IMR-90 (cell line): ENCODE measurements around the gene MTHFD2L. TPM values are rescaled to one million over a fixed set of nuclear protein-coding genes. Genes with fewer than 3 reads are reported as not detected.

ENCODE experiments used
- ATAC-seq: fragments of 200-7000 bp; cut with Tn5 transposase; 2 replicates; pipeline ENCODE4 v1.9.1; 2020; ENCODE audit warnings: low read depth, mild to moderate bottlenecking, moderate library complexity
- BruUV-seq: library from RNA; stranded (reverse); fragments of 400-500 nt; replicated peaks from 2 replicates; lab custom pipeline; 2021; lab: Mats Ljungman, UMichigan
- CTCF ChIA-PET: fragments of 300-600 bp; formaldehyde crosslinking; extraction: SDS; loops from one replicate; lab custom pipeline; 2021; ENCODE audit warnings: antibody characterized with exemption; lab: Yijun Ruan, JAX
- POLR2A ChIA-PET: fragments of 300-600 bp; sonication (Branson Sonifier 250); formaldehyde crosslinking; loops from one replicate; lab custom pipeline; 2022; ENCODE audit warnings: antibody characterized with exemption; ENCODE audit not compliant: unreplicated experiment; lab: Charles Lee
- DNase-seq: peaks from one replicate; pipeline ENCODE4 v3.0.0; 2013
- H2AFZ ChIP-seq: replicated peaks from 2 replicates; pipeline ENCODE3; 2013; ENCODE audit warnings: low read length, mild to moderate bottlenecking; ENCODE audit not compliant: poor library complexity
- H2AK5ac ChIP-seq: 2 replicates; pipeline ENCODE4 v1.6.1; 2013; ENCODE audit warnings: low read depth, low read length, inconsistent platforms
- H2AK9ac ChIP-seq: replicated peaks from 2 replicates; pipeline ENCODE3; 2013; ENCODE audit warnings: mild to moderate bottlenecking, low read depth, low read length, moderate library complexity; ENCODE audit not compliant: poor library complexity
- H2BK120ac ChIP-seq: 2 replicates; pipeline ENCODE4 v1.6.1; 2013; ENCODE audit warnings: low read depth, low read length, inconsistent platforms
- H2BK15ac ChIP-seq: 3 replicates; pipeline ENCODE4 v1.6.1; 2013; ENCODE audit warnings: low read depth, low read length, inconsistent platforms
- H2BK20ac ChIP-seq: 2 replicates; pipeline ENCODE4 v1.6.1; 2013; ENCODE audit warnings: low read depth, mild to moderate bottlenecking, inconsistent platforms, low read length, moderate library complexity
- H2BK5ac ChIP-seq: 2 replicates; pipeline ENCODE4 v1.6.1; 2013; ENCODE audit warnings: mild to moderate bottlenecking, low read depth, low read length, inconsistent platforms; ENCODE audit not compliant: poor library complexity, severe bottlenecking
- H3K14ac ChIP-seq: replicated peaks from 2 replicates; pipeline ENCODE4 v1.6.1; 2013; ENCODE audit warnings: low read depth, low read length, inconsistent platforms
- H3K18ac ChIP-seq: 2 replicates; pipeline ENCODE4 v1.6.1; 2013; ENCODE audit warnings: low read depth, low read length, control low read depth
- H3K23ac ChIP-seq: 2 replicates; pipeline ENCODE4 v1.6.1; 2013; ENCODE audit warnings: low read depth, low read length, inconsistent platforms
- H3K27ac ChIP-seq: 2 replicates; pipeline ENCODE4 v1.5.1; 2013; ENCODE audit warnings: mild to moderate bottlenecking, control low read depth, low read length; ENCODE audit not compliant: insufficient read depth
- H3K27me3 ChIP-seq: 2 replicates; pipeline ENCODE4 v1.6.1; 2013; ENCODE audit warnings: low read length; ENCODE audit not compliant: control insufficient read depth, insufficient read depth
- H3K36me3 ChIP-seq: 2 replicates; pipeline ENCODE4 v1.6.1; 2013; ENCODE audit warnings: low read length, mixed read lengths; ENCODE audit not compliant: control insufficient read depth, insufficient read depth
- H3K4ac ChIP-seq: 2 replicates; pipeline ENCODE4 v1.6.1; 2013; ENCODE audit warnings: low read depth, low read length, inconsistent platforms
- H3K4me1 ChIP-seq: 2 replicates; pipeline ENCODE4 v1.6.1; 2013; ENCODE audit warnings: low read length, mixed read lengths; ENCODE audit not compliant: control insufficient read depth, insufficient read depth
- H3K4me2 ChIP-seq: 2 replicates; pipeline ENCODE4 v1.6.1; 2013; ENCODE audit warnings: low read depth, mild to moderate bottlenecking, control low read depth, low read length, moderate library complexity
- H3K4me3 ChIP-seq: 2 replicates; pipeline ENCODE4 v1.5.1; 2013; ENCODE audit warnings: low read depth, mild to moderate bottlenecking, control low read depth, low read length, moderate library complexity; ENCODE audit not compliant: insufficient read depth
- H3K56ac ChIP-seq: 2 replicates; pipeline ENCODE4 v1.6.1; 2013; ENCODE audit warnings: low read length, inconsistent platforms; ENCODE audit not compliant: insufficient read depth; ENCODE audit errors: extremely low read depth
- H3K79me1 ChIP-seq, 2 experiments: 2 replicates each; pipeline ENCODE4 v1.6.1; 2013; ENCODE audit warnings: low read length in 2 of 2, inconsistent platforms in 1 of 2, low read depth in 1 of 2
- H3K9ac ChIP-seq: 2 replicates; pipeline ENCODE4 v1.6.1; 2013; ENCODE audit warnings: low read depth, low read length, control low read depth
- H3K9me1 ChIP-seq: 2 replicates; pipeline ENCODE4 v1.6.1; 2013; ENCODE audit warnings: low read length, inconsistent platforms; ENCODE audit not compliant: insufficient read depth
- H3K9me3 ChIP-seq: 2 replicates; pipeline ENCODE4 v1.6.1; 2013; ENCODE audit warnings: low read length; ENCODE audit not compliant: control insufficient read depth, insufficient read depth
- H4K20me1 ChIP-seq: 2 replicates; pipeline ENCODE4 v1.6.1; 2013; ENCODE audit warnings: low read length, inconsistent platforms; ENCODE audit not compliant: insufficient read depth
- H4K5ac ChIP-seq: 2 replicates; pipeline ENCODE4 v1.6.1; 2013; ENCODE audit warnings: mild to moderate bottlenecking, low read depth, low read length, control low read depth
- H4K8ac ChIP-seq, 2 experiments: 2 replicates each; pipeline ENCODE4 v1.6.1; 2013; ENCODE audit warnings: low read depth in 2 of 2, low read length in 2 of 2, control low read depth in 1 of 2, inconsistent platforms in 1 of 2
- H4K91ac ChIP-seq: 2 replicates; pipeline ENCODE4 v1.6.1; 2013; ENCODE audit warnings: low read depth, low read length, inconsistent platforms; ENCODE audit not compliant: insufficient read depth
- BHLHE40 ChIP-seq: fragments of 150-350 bp; IDR thresholded peaks from 2 replicates; pipeline ENCODE4 v1.6.1; 2016; ENCODE audit warnings: mild to moderate bottlenecking, low read depth, low read length
- CEBPB ChIP-seq: IDR thresholded peaks from 2 replicates; pipeline ENCODE4 v1.6.1; 2012; ENCODE audit warnings: low read depth, low read length, improper control_type of control experiment
- CHD1 ChIP-seq: IDR thresholded peaks from 2 replicates; pipeline ENCODE4 v1.6.1; 2012; ENCODE audit warnings: low read depth, low read length, improper control_type of control experiment
- FOS ChIP-seq: fragments of 150-350 bp; IDR thresholded peaks from 2 replicates; pipeline ENCODE4 v1.6.1; 2016; ENCODE audit warnings: low read depth, low read length
- MAFK ChIP-seq: IDR thresholded peaks from 2 replicates; pipeline ENCODE4 v1.6.1; 2012; ENCODE audit warnings: low read depth, low read length, improper control_type of control experiment
- MAZ ChIP-seq: IDR thresholded peaks from 2 replicates; pipeline ENCODE4 v1.6.1; 2012; ENCODE audit warnings: low read depth, mild to moderate bottlenecking, low read length, improper control_type of control experiment, moderate library complexity, borderline replicate concordance
- MXI1 ChIP-seq: IDR thresholded peaks from 2 replicates; pipeline ENCODE4 v1.6.1; 2012; ENCODE audit warnings: low read depth, mild to moderate bottlenecking, low read length, moderate library complexity, borderline replicate concordance
- NFE2L2 ChIP-seq: fragments of 150-350 bp; IDR thresholded peaks from 2 replicates; pipeline ENCODE4 v1.6.1; 2016; ENCODE audit warnings: low read depth, mild to moderate bottlenecking, low read length
- POLR2A ChIP-seq: IDR thresholded peaks from 2 replicates; pipeline ENCODE4 v1.6.1; 2012; ENCODE audit warnings: mild to moderate bottlenecking, low read depth, low read length
- RAD21 ChIP-seq: IDR thresholded peaks from 2 replicates; pipeline ENCODE4 v1.6.1; 2012; ENCODE audit warnings: low read length, improper control_type of control experiment
- RCOR1 ChIP-seq: IDR thresholded peaks from 2 replicates; pipeline ENCODE4 v1.6.1; 2012; ENCODE audit warnings: mild to moderate bottlenecking, low read length, improper control_type of control experiment; ENCODE audit not compliant: insufficient replicate concordance
- RFX5 ChIP-seq: IDR thresholded peaks from 2 replicates; pipeline ENCODE4 v1.8.0; 2012; ENCODE audit warnings: low read depth, mild to moderate bottlenecking, low read length, moderate library complexity
- SMC3 ChIP-seq: fragments of 150-350 bp; IDR thresholded peaks from 2 replicates; pipeline ENCODE4 v1.6.1; 2016; ENCODE audit warnings: low read depth, mild to moderate bottlenecking, antibody characterized with exemption, low read length, moderate library complexity
- WGBS, 2 experiments: methylation state at CpG; one replicate each; pipeline versions ENCODE4 v1.1.5 to v1.1.7; 2013; ENCODE audit warnings: missing lambda C conversion rate in 2 of 2; ENCODE audit not compliant: insufficient read length in 1 of 2; ENCODE audit errors: extremely low coverage in 2 of 2; 5-methylcytosine and 5-hydroxymethylcytosine counted together
- dilution Hi-C: fragments of 300-500 bp; cut with HindIII; formaldehyde crosslinking; loops from one replicate; pipeline ENCODE4 v1.14.3; 2018; ENCODE audit warnings: low sequenced_read_pairs; ENCODE audit not compliant: unreplicated experiment
- in situ Hi-C: fragments of 300-500 bp; cut with MboI; formaldehyde crosslinking; loops from 3 replicates; pipeline ENCODE4 v1.14.3; 2019; ENCODE audit warnings: low sequenced_read_pairs, inconsistent platforms, mixed read lengths
- intact Hi-C: fragments of 100-400 bp; cut with micrococcal nuclease; formaldehyde crosslinking; loops from 2 replicates; pipeline ENCODE4 v1.10.0; 2022
- polyA plus RNA-seq, 3 experiments: library from polyadenylated mRNA; depleted of rRNA; stranded (reverse); fragments of >200 nt; gene quantifications; 2 replicates each; pipeline ENCODE4 v1.2.3, GENCODE V29; 2012; ENCODE audit warnings: low replicate concordance in 1 of 3
- total RNA-seq: library from RNA; depleted of rRNA; stranded (reverse); fragments of >200 nt; gene quantifications from 2 replicates; pipeline ENCODE4 v1.2.3, GENCODE V29; 2012
- TF ChIP-seq, protein P1 (sequence below): fragments of 150-350 bp; IDR thresholded peaks from 2 replicates; pipeline ENCODE4 v1.6.1; 2016; ENCODE audit warnings: low read depth, mild to moderate bottlenecking, low read length, moderate library complexity, borderline replicate concordance
- TF ChIP-seq, protein P2 (sequence below): fragments of 150-350 bp; IDR thresholded peaks from 2 replicates; pipeline ENCODE4 v1.6.1; 2017; ENCODE audit warnings: mild to moderate bottlenecking, antibody characterized with exemption, low read length, low read depth

MTHFD2L gene
- total and polyA plus RNA-seq, 2 of the 4 experiments (the other 2 are of a cell fraction), result 2.8 to 4.3 TPM

DNA sequence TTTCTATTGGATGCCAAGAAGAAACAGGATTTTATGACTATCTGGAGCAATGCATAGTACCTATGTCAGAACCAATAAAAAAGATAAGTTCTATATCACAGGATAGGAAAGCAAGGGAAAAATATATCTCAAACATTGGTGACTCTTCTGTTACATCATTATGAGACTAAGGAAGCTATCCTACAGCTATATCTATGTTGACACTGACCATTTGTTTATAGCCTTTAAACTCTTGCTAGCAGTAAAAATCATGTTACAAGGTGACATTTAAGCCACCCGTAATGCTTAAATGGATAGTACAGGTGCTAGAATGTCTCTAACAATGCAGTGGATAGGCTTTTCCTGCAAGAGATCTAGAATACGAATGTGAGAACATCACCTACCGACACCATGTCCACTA lies 121.8 kb downstream of the MTHFD2L start:
- no peak overlapping the region for H2BK15ac ChIP-seq
- H3K79me1 ChIP-seq, result no peaks in the 10 kb centered on the region
- in situ Hi-C loops, result no loop called here
- H4K20me1 ChIP-seq, result no peaks in the 10 kb centered on the region
- no peak overlapping the region for H4K8ac ChIP-seq
- H3K9me1 ChIP-seq, result peaks cover 6% of the 10 kb centered on the region; the same call in 1 of the 2 replicates
- no peaks in the 10 kb centered on the region for H3K9me3 ChIP-seq
- H3K4ac ChIP-seq, result no peak overlapping the region
- H3K4me2 ChIP-seq, result no peak overlapping the region
- H3K27ac ChIP-seq, result no peak overlapping the region
- no peak overlapping the region for H2AK9ac ChIP-seq
- no peak for TF ChIP-seq CEBPB
- TF ChIP-seq MAFK, result no peak
- no peak for TF ChIP-seq POLR2A
- TF ChIP-seq MXI1, result no peak
- no peak for TF ChIP-seq RAD21
- TF ChIP-seq RFX5, result no peak
- TF ChIP-seq, protein P1, sequence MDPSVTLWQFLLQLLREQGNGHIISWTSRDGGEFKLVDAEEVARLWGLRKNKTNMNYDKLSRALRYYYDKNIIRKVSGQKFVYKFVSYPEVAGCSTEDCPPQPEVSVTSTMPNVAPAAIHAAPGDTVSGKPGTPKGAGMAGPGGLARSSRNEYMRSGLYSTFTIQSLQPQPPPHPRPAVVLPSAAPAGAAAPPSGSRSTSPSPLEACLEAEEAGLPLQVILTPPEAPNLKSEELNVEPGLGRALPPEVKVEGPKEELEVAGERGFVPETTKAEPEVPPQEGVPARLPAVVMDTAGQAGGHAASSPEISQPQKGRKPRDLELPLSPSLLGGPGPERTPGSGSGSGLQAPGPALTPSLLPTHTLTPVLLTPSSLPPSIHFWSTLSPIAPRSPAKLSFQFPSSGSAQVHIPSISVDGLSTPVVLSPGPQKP, result no peak
- no peak for TF ChIP-seq FOS
- no peak for TF ChIP-seq SMC3
- TF ChIP-seq CHD1, result no peak
- TF ChIP-seq RCOR1, result no peak
- TF ChIP-seq NFE2L2, result no peak
- no peak for TF ChIP-seq BHLHE40
- no peak for TF ChIP-seq MAZ
- TF ChIP-seq, protein P2, sequence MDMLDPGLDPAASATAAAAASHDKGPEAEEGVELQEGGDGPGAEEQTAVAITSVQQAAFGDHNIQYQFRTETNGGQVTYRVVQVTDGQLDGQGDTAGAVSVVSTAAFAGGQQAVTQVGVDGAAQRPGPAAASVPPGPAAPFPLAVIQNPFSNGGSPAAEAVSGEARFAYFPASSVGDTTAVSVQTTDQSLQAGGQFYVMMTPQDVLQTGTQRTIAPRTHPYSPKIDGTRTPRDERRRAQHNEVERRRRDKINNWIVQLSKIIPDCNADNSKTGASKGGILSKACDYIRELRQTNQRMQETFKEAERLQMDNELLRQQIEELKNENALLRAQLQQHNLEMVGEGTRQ, result no peak
- dilution Hi-C loops, result no loop called here
- no peak overlapping the region for H2AFZ ChIP-seq
- no peak overlapping the region for H2BK20ac ChIP-seq
- H3K56ac ChIP-seq, result no peak overlapping the region
- no peak overlapping the region for H2BK120ac ChIP-seq
- CTCF ChIA-PET, result interaction anchor here (0.7 kb wide), 1 partner anchor 10 kb away, joined by 4 read pairs; no protein-coding TSS in a partner anchor
- H3K9ac ChIP-seq, result no peak overlapping the region
- no peaks in the 10 kb centered on the region for H3K36me3 ChIP-seq
- H4K91ac ChIP-seq, result no peak overlapping the region
- DNase-seq (no peak), ATAC-seq (no peak)
- no peak overlapping the region for H2BK5ac ChIP-seq
- POLR2A ChIA-PET, result no interaction called here
- H2AK5ac ChIP-seq, result no peak overlapping the region
- peaks cover 4% of the 10 kb centered on the region for H3K4me1 ChIP-seq
- no peak overlapping the region for H3K14ac ChIP-seq
- WGBS, 2 experiments, result 100% methylated on average over 1 of the region's 3 CpGs; no CpG with 5 or more reads in 1 of the 2 experiments
- no peak overlapping the region for H3K18ac ChIP-seq
- H4K5ac ChIP-seq, result no peak overlapping the region
- BruUV-seq, result no TSS peak
- H3K4me3 ChIP-seq, result no peak overlapping the region
- H3K27me3 ChIP-seq, result no peaks in the 10 kb centered on the region
- intact Hi-C loops, result no loop called here
- H3K23ac ChIP-seq, result no peak overlapping the region
